IPS-11a (cell line): ENCODE data around the gene GDI2.

Source experiments
- H3K4me3 ChIP-seq: one replicate; pipeline ENCODE4 v1.5.1; 2013; ENCODE audit warnings: low read depth, low read length, control low read depth

The GDI2 gene

GRCh38 chr10:5744849-5745248 is 68.4 kb downstream of the GDI2 start:
- H3K4me3 ChIP-seq: no peak overlapping the region

GRCh38 chr10:5743736-5744135 is 69.5 kb downstream of the GDI2 start:
- H3K4me3 ChIP-seq: no peak overlapping the region

GRCh38 chr10:5742116-5742515 is 71.1 kb downstream of the GDI2 start:
- H3K4me3 ChIP-seq: no peak overlapping the region

- no peak overlapping the region for H3K4me3 ChIP-seq
These were observed 72.0 kb downstream of the GDI2 start for GRCh38 chr10:5741276-5741675.

GRCh38 chr10:5738427-5738826 is 74.8 kb downstream of the GDI2 start:
- no peak overlapping the region for H3K4me3 ChIP-seq

- H3K4me3 ChIP-seq: no peak overlapping the region
These were observed 75.9 kb downstream of the GDI2 start for GRCh38 chr10:5737352-5737751.

GRCh38 chr10:5736591-5736990 is 76.6 kb downstream of the GDI2 start:
- no peak overlapping the region for H3K4me3 ChIP-seq

- H3K4me3 ChIP-seq: no peak overlapping the region
These were observed 78.1 kb downstream of the GDI2 start for GRCh38 chr10:5735119-5735518.

- H3K4me3 ChIP-seq: no peak overlapping the region
These were observed 81.1 kb downstream of the GDI2 start for GRCh38 chr10:5732141-5732540.

- H3K4me3 ChIP-seq: no peak overlapping the region
These were observed 81.7 kb downstream of the GDI2 start for GRCh38 chr10:5731559-5731958.

GRCh38 chr10:5730766-5731165 is 82.5 kb downstream of the GDI2 start:
- H3K4me3 ChIP-seq: no peak overlapping the region

GRCh38 chr10:5723692-5724091 is 89.5 kb downstream of the GDI2 start:
- H3K4me3 ChIP-seq: no peak overlapping the region

GRCh38 chr10:5720182-5720581 is 93.1 kb downstream of the GDI2 start:
- no peak overlapping the region for H3K4me3 ChIP-seq

- H3K4me3 ChIP-seq: no peak overlapping the region
These were observed 93.7 kb downstream of the GDI2 start for GRCh38 chr10:5719546-5719945.
